GM10248 (cell line): ENCODE data around the gene ANXA5.

Source experiments
- CTCF ChIA-PET: fragments of 300-600 bp; sonication (Branson Sonifier 250); formaldehyde crosslinking; extraction: SDS; loops from one replicate; lab custom pipeline; 2021; ENCODE audit warnings: antibody characterized with exemption; lab: Yijun Ruan, JAX
- POLR2A ChIA-PET: fragments of 350-650 bp; sonication (Branson Sonifier 250); formaldehyde crosslinking; extraction: SDS; loops from one replicate; lab custom pipeline; 2020; ENCODE audit warnings: antibody characterized with exemption; lab: Yijun Ruan, JAX
- DNase-seq: peaks from one replicate; pipeline ENCODE4 v3.0.0; 2012; ENCODE audit errors: extremely low spot score
- CTCF ChIP-seq: IDR thresholded peaks from 2 replicates; pipeline ENCODE4 v1.5.1; 2012; ENCODE audit warnings: mild to moderate bottlenecking, low read depth; ENCODE audit errors: extremely low read depth, missing control alignments, control extremely low read depth

ANXA5 gene

DNA sequence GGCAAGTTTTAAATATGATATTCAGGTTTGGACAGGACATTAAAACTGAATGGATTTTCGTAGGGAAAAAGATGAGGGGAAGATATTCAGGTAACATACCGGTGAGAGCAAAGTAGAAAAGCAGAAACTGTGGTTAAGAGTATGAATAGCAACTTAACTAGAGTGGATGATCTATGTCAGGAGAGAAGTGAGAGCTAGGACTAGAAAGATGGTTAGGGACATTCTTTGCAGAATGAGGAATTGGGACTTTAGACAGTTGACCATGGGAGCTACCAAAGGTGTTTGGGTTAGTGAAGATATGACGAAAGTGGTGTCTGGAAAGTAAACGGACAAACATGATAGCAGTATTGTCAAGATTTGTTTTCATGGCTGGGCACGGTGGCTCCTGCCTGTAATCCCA, 45.2 kb downstream of the ANXA5 start:
- no peak for TF ChIP-seq CTCF
- ChIA-PET CTCF (interaction anchor here (7.4 kb wide), 1 partner anchor 281 kb away, joined by 42 read pairs; no protein-coding TSS in a partner anchor), POLR2A (no interaction called here)
- peak; percentile 13 for DNase-seq

GRCh38 chr4:121650741-121651140, 46.0 kb downstream of the ANXA5 start:
- no peak for DNase-seq
- ChIA-PET POLR2A (no interaction called here), CTCF (interaction anchor here (1.2 kb wide), 1 partner anchor 166 kb away, joined by 3 read pairs; no protein-coding TSS in a partner anchor)
- no peak for TF ChIP-seq CTCF

GRCh38 chr4:121648516-121648915, 48.3 kb downstream of the ANXA5 start:
- CTCF ChIA-PET: interaction anchor here (1.5 kb wide), 1 partner anchor 12 kb away, joined by 3 read pairs; no protein-coding TSS in a partner anchor

DNA sequence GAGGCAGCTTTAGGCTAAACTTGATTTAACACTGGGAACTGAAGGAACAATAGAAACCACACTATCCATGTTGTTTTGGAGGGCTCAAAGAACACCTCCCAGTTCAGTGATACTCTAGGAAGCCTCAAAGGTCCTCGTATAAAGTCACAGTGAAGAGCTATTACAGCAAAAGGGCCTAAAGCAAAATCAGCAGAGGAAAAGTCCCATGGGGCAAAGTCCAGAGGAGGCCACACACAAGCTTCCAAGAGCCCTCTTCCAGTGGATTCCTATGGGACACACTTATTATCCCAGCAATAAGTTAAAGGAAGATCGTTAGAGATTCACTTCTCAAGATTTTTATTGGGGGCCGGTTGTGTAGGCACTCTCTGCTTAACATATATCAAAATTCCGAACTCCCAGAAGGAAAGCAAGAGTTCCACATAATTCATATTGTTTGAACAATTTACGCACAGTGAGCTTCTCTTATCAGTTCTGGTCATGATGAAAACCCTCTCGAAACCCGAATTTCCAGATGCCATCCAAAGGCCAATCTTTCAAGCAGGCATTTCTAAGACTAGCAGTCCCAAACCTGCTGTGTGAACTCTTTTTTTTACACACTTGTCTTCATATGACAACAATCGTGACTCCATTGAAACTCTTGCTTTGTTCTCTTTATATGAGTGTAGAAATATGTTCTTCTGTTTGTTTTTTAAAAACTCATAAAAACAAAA, 53.7 kb downstream of the ANXA5 start:
- TF ChIP-seq CTCF: no peak
- DNase-seq: no peak
- CTCF ChIA-PET: interaction anchor here (1.4 to 1.5 kb wide), 2 partner anchors 10 to 272 kb away, joined by 4 read pairs; no protein-coding TSS in a partner anchor
- POLR2A ChIA-PET: no interaction called here

More at GRCh38 chr4:121648516-121648915, 48.3 kb downstream of the ANXA5 start:
- POLR2A ChIA-PET: no interaction called here
- no peak for TF ChIP-seq CTCF
- DNase-seq: no peak

DNA sequence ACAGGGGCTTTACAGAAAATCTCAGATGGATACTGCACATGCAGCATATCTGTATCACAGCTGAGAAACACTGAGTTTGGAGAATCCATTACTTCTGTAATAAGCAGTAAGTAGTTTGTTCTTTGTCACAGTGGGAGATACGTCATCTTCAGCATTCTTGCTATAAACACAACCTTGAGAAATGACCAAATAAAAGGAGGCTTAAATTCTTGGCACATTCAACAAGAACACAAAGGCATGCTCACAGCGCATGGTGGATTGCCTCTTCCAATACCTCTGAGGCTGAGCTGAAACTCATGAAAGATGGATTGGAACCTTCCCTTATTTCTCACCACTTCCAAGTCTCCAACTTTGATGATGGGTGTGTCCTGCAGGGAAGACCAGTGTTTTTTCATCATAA, 54.5 kb downstream of the ANXA5 start:
- TF ChIP-seq CTCF: no peak
- POLR2A ChIA-PET: no interaction called here
- no peak for DNase-seq
- CTCF ChIA-PET: interaction anchor here (1.4 to 1.5 kb wide), 2 partner anchors 11 to 272 kb away, joined by 4 read pairs; no protein-coding TSS in a partner anchor

GRCh38 chr4:121633653-121634052, 63.1 kb downstream of the ANXA5 start:
- CTCF ChIA-PET: no interaction called here
- no peak for TF ChIP-seq CTCF
- DNase-seq: no peak
- POLR2A ChIA-PET: no interaction called here
